ENCODE results near the gene PITX1.

The PITX1 gene

GRCh38 chr5:135029477-135030122 is 4.4 kb downstream of the PITX1 start:
- DNase-seq (ENCODE audit: low read depth, low spot score) = no peak

- DNase-seq (ENCODE audit: low read depth, low spot score) = no peak
Observed at GRCh38 chr5:135028791-135029476, 5.1 kb downstream of the PITX1 start.

GRCh38 chr5:135027697-135028615 is 6.1 kb downstream of the PITX1 start:
- no peak for DNase-seq (ENCODE audit: low read depth, low spot score)

- DNase-seq (ENCODE audit: low read depth, low spot score) = no peak
Observed at GRCh38 chr5:135027266-135027696, 6.7 kb downstream of the PITX1 start.

GRCh38 chr5:135026645-135027265 is 7.3 kb downstream of the PITX1 start:
- DNase-seq (ENCODE audit: low read depth, low spot score) = no peak

- DNase-seq (ENCODE audit: low read depth, low spot score) = no peak
Observed at GRCh38 chr5:135025730-135026644, 8.0 kb downstream of the PITX1 start.

- no peak for DNase-seq (ENCODE audit: low read depth, low spot score)
Observed at GRCh38 chr5:135024956-135025729, 8.9 kb downstream of the PITX1 start.

GRCh38 chr5:135020111-135020895 is 13.7 kb downstream of the PITX1 start:
- no peak for DNase-seq (ENCODE audit: low read depth, low spot score)

- DNase-seq (ENCODE audit: low read depth, low spot score) = no peak
Observed at GRCh38 chr5:135019314-135019713, 14.7 kb downstream of the PITX1 start.

GRCh38 chr5:135018457-135018856 is 15.6 kb downstream of the PITX1 start:
- no peak for DNase-seq (ENCODE audit: low read depth, low spot score)

- no peak for DNase-seq (ENCODE audit: low read depth, low spot score)
Observed at GRCh38 chr5:135016861-135017290, 17.2 kb downstream of the PITX1 start.

GRCh38 chr5:135015942-135016341 is 18.1 kb downstream of the PITX1 start:
- DNase-seq (ENCODE audit: low read depth, low spot score) = no peak

GRCh38 chr5:135013947-135014570 is 20.0 kb downstream of the PITX1 start:
- no peak for DNase-seq (ENCODE audit: low read depth, low spot score)

- no peak for DNase-seq (ENCODE audit: low read depth, low spot score)
Observed at GRCh38 chr5:135013445-135013844, 20.6 kb downstream of the PITX1 start.

- DNase-seq (ENCODE audit: low read depth, low spot score) = no peak
Observed at GRCh38 chr5:135012951-135013391, 21.1 kb downstream of the PITX1 start.

- no peak for DNase-seq (ENCODE audit: low read depth, low spot score)
Observed at GRCh38 chr5:135012033-135012588, 21.9 kb downstream of the PITX1 start.

GRCh38 chr5:135011355-135012032 is 22.5 kb downstream of the PITX1 start:
- DNase-seq (ENCODE audit: low read depth, low spot score) = no peak

Measured in brain pericyte (primary cell).